CD4-positive, CD25-positive, alpha-beta regulatory T cell (primary cell): ENCODE results near the gene DACH1. TPM values are rescaled to one million over a fixed set of nuclear protein-coding genes. Genes with fewer than 3 reads are reported as not detected.

Experiments used
- ATAC-seq, 2 donors: fragments of 150-1000 bp; cut with Tn5 transposase; one replicate each; pipeline ENCODE4 v1.10.0; 2021; ENCODE audit warnings: low read depth in 2 of 2, moderate number of reproducible peaks in 2 of 2, moderate library complexity in 1 of 2
- DNase-seq, 3 donors: peaks; one replicate each; pipeline versions ENCODE4 v3.0.0 to v3.0.0-alpha.2; 2012 to 2022; ENCODE audit warnings: mixed read lengths in 1 of 3
- H3K27ac ChIP-seq: one replicate; pipeline ENCODE4 v1.7.0; 2013; ENCODE audit warnings: mild to moderate bottlenecking, low read length; ENCODE audit not compliant: insufficient read depth, poor library complexity, severe bottlenecking
- H3K27me3 ChIP-seq: one replicate; pipeline ENCODE4 v1.7.0; 2013; ENCODE audit warnings: low read length; ENCODE audit not compliant: control insufficient read depth, insufficient read depth
- H3K36me3 ChIP-seq: one replicate; pipeline ENCODE4 v1.7.0; 2013; ENCODE audit warnings: mild to moderate bottlenecking, low read length, moderate library complexity; ENCODE audit not compliant: control insufficient read depth, insufficient read depth
- H3K4me1 ChIP-seq: 2 replicates; pipeline ENCODE4 v1.7.0; 2013; ENCODE audit warnings: mild to moderate bottlenecking, low read length; ENCODE audit not compliant: insufficient read depth, control insufficient read depth, poor library complexity, severe bottlenecking
- H3K4me3 ChIP-seq: one replicate; pipeline ENCODE4 v1.7.0; 2013; ENCODE audit warnings: low read depth, mild to moderate bottlenecking, low read length, moderate library complexity
- H3K9me3 ChIP-seq, 2 experiments: 1 replicate in 1 of 2; 2 replicates in 1 of 2; pipeline ENCODE4 v1.7.0; 2013; ENCODE audit warnings: low read length in 2 of 2, mild to moderate bottlenecking in 1 of 2, moderate library complexity in 1 of 2; ENCODE audit not compliant: control insufficient read depth in 2 of 2
- H3K27ac Mint-ChIP-seq, 3 donors: one replicate each; pipeline ENCODE4 v1.8.0; 2020 to 2022; ENCODE audit warnings: mild to moderate bottlenecking in 3 of 3, mixed read lengths in 3 of 3, moderate library complexity in 2 of 3
- H3K27me3 Mint-ChIP-seq: one replicate; pipeline ENCODE4 v1.8.0; 2022; ENCODE audit warnings: mild to moderate bottlenecking, mixed read lengths
- H3K36me3 Mint-ChIP-seq: one replicate; pipeline ENCODE4 v1.8.0; 2020; ENCODE audit warnings: mixed read lengths
- H3K4me1 Mint-ChIP-seq, 4 donors: one replicate each; pipeline ENCODE4 v1.8.0; 2020 to 2022; ENCODE audit warnings: mixed read lengths in 4 of 4, mild to moderate bottlenecking in 1 of 4
- H3K4me3 Mint-ChIP-seq, 4 donors: one replicate each; pipeline ENCODE4 v1.8.0; 2020 to 2022; ENCODE audit warnings: mild to moderate bottlenecking in 4 of 4, mixed read lengths in 4 of 4, moderate library complexity in 3 of 4
- H3K9me3 Mint-ChIP-seq, 7 donors: one replicate each; pipeline ENCODE4 v1.8.0; 2020 to 2022; ENCODE audit warnings: mixed read lengths in 7 of 7, mild to moderate bottlenecking in 3 of 7, moderate library complexity in 2 of 7
- polyA plus RNA-seq, 4 donors: library from polyadenylated mRNA; unstranded; fragments of 300-500 nt; fragmentation: Illumina TruSeq; gene quantifications; one replicate each; pipeline ENCODE4 v1.2.3, GENCODE V29; 2021
- total RNA-seq: library from RNA; stranded (reverse); gene quantifications from one replicate; pipeline ENCODE4 v1.2.3, GENCODE V29; 2022

The DACH1 gene
- total and polyA plus RNA-seq, 5 donors from 2014 or later = 0.47 TPM; not detected in 4

GRCh38 chr13:71864986-71865873 lies 1.8 kb downstream of the DACH1 start:
- H3K4me3 ChIP-seq = no peak overlapping the region
- H3K36me3 Mint-ChIP-seq = no peaks in the 10 kb centered on the region
- no peak overlapping the region for H3K27ac ChIP-seq
- DNase-seq (no peak), ATAC-seq (peak in 1 of 2 donors; percentile 21)
- H3K27me3 Mint-ChIP-seq = peaks cover 56% of the 10 kb centered on the region
- peaks cover 0 to 9% (median 0%) of the 10 kb centered on the region in 7 donors for H3K9me3 Mint-ChIP-seq
- peak overlapping the region in 3 of 4 donors; percentile 21 to 85 (median 77) for H3K4me3 Mint-ChIP-seq
- no peaks in the 10 kb centered on the region for H3K9me3 ChIP-seq
- no peaks in the 10 kb centered on the region for H3K36me3 ChIP-seq
- H3K4me1 ChIP-seq = peaks cover 7% of the 10 kb centered on the region
- peaks cover 13% of the 10 kb centered on the region for H3K27me3 ChIP-seq
- no peak overlapping the region for H3K27ac Mint-ChIP-seq
- H3K4me1 Mint-ChIP-seq = peaks cover 0 to 18% (median 3%) of the 10 kb centered on the region in 4 donors

DNA sequence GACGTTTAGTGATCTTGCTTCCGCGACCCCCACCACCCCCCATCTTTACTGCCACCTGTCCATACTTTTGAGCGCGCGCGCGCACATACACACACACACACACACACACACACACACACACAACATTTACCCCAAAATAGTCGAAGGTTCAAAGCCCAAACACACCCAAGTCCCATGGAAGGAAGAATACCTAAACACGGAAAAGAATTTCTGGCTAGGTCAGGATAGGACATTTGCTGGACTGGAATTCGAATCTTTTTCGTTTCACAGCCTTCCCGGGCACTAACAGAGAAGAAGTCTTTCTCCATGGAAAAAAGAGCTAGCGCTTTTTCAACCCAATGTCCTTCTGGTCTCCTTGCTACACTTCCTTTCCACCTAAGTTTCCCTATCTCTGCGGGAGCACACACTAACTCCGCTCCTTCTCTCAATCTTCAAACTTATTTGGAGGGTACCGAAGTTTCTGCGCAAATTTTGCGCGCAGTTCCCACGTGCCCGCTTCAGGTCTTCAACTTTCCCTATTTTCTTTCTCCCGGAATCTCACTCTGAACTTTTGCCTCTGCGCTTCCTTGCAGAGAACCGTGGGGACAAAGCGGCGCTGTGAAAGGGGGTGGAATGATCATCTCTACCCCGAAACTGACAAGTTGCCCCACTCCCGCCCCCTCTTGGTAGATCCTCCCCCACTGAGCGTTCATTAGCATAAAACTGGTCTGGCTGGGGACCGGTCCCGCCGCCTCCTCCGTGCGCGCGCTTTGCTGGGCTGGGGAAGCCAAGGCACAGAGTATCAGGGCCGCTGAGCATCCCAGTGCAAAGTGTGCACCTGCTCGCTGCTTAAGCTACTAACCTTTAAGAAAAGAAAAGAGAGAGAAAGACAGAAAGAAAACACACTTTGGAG lies 2.7 kb downstream of the DACH1 start:
- Histone ChIP-seq H3K27me3 (peaks cover 13% of the 10 kb centered on the region), H3K4me3 (no peak overlapping the region), H3K27ac (no peak overlapping the region), H3K36me3 (no peaks in the 10 kb centered on the region), H3K9me3 (no peaks in the 10 kb centered on the region), H3K4me1 (peaks cover 7% of the 10 kb centered on the region)
- ATAC-seq (no peak), DNase-seq (no peak)
- Mint-ChIP-seq H3K9me3 (peaks cover 0 to 8% (median 0%) of the 10 kb centered on the region in 7 donors), H3K36me3 (no peaks in the 10 kb centered on the region), H3K27ac (no peak overlapping the region), H3K27me3 (peaks cover 49% of the 10 kb centered on the region), H3K4me1 (peaks cover 0 to 18% (median 3%) of the 10 kb centered on the region in 4 donors), H3K4me3 (peak overlapping the region in 3 of 4 donors; percentile 21 to 85 (median 77))

- Mint-ChIP-seq H3K27ac (no peak overlapping the region), H3K36me3 (no peaks in the 10 kb centered on the region), H3K27me3 (peaks cover 47% of the 10 kb centered on the region), H3K4me1 (peaks cover 0 to 18% (median 3%) of the 10 kb centered on the region in 4 donors), H3K9me3 (peaks cover 0 to 7% (median 2%) of the 10 kb centered on the region in 7 donors), H3K4me3 (no peak overlapping the region)
- no peak for ATAC-seq
- no peak for DNase-seq
- Histone ChIP-seq H3K27me3 (peaks cover 13% of the 10 kb centered on the region), H3K4me1 (peaks cover 7% of the 10 kb centered on the region), H3K9me3 (no peaks in the 10 kb centered on the region), H3K27ac (no peak overlapping the region), H3K4me3 (no peak overlapping the region), H3K36me3 (no peaks in the 10 kb centered on the region)
Measured at GRCh38 chr13:71863254-71863865, 3.6 kb downstream of the DACH1 start.

GRCh38 chr13:71862459-71862943 lies 4.5 kb downstream of the DACH1 start:
- Histone ChIP-seq H3K27ac (no peak overlapping the region), H3K4me3 (no peak overlapping the region), H3K27me3 (peaks cover 8% of the 10 kb centered on the region), H3K9me3 (no peaks in the 10 kb centered on the region), H3K36me3 (no peaks in the 10 kb centered on the region), H3K4me1 (peaks cover 7% of the 10 kb centered on the region)
- ATAC-seq (no peak), DNase-seq (no peak)
- Mint-ChIP-seq H3K4me1 (peaks cover 0 to 17% (median 3%) of the 10 kb centered on the region in 4 donors), H3K36me3 (no peaks in the 10 kb centered on the region), H3K27ac (no peak overlapping the region), H3K27me3 (peaks cover 40% of the 10 kb centered on the region), H3K4me3 (no peak overlapping the region), H3K9me3 (peaks cover 0 to 7% (median 2%) of the 10 kb centered on the region in 7 donors)

DNA sequence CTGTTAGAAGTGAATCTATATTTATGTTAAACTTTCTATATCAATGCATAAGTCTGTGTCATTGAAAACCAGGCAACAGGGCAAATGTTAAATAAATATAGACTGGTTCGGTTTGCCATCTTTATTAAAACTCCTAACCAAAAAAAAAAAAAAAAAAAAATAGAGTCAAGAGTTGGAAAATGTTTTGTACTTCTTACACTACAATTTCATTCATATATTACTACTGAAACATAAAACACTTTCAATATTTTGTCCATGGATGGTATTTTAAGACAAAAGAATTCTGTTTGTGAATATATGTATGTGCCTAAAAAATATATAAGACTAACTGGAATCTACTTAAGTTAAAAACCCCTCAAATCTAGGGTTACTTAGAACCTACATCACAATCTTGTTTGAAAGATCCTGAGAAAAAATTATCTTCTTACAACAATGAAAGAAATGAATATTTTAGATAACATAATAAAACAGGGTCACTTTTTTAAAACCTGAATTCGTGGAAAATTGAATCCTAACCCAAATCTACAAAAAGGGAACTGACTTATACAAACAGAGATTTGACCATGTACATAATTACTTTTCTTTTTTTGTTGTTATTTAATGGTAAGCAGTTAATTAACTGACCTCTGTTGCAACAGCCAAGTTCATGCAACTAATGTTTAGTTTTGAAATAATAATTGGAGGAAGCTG lies 5.1 kb downstream of the DACH1 start:
- DNase-seq (no peak), ATAC-seq (no peak)
- Histone ChIP-seq H3K4me1 (peaks cover 7% of the 10 kb centered on the region), H3K36me3 (no peaks in the 10 kb centered on the region), H3K27me3 (peaks cover 4% of the 10 kb centered on the region), H3K4me3 (no peak overlapping the region), H3K9me3 (no peaks in the 10 kb centered on the region), H3K27ac (no peak overlapping the region)
- no peak overlapping the region for H3K27ac Mint-ChIP-seq
- peaks cover 0 to 11% (median 2%) of the 10 kb centered on the region in 4 donors for H3K4me1 Mint-ChIP-seq
- H3K36me3 Mint-ChIP-seq = no peaks in the 10 kb centered on the region
- H3K4me3 Mint-ChIP-seq = no peak overlapping the region
- H3K9me3 Mint-ChIP-seq = peaks cover 0 to 6% (median 0%) of the 10 kb centered on the region in 7 donors
- H3K27me3 Mint-ChIP-seq = peaks cover 34% of the 10 kb centered on the region

GRCh38 chr13:71860547-71861138 lies 6.4 kb downstream of the DACH1 start:
- peaks cover 29% of the 10 kb centered on the region for H3K27me3 Mint-ChIP-seq
- Histone ChIP-seq H3K4me3 (no peak overlapping the region), H3K4me1 (peaks cover 7% of the 10 kb centered on the region), H3K36me3 (no peaks in the 10 kb centered on the region), H3K27ac (no peak overlapping the region), H3K9me3 (no peaks in the 10 kb centered on the region), H3K27me3 (peaks cover 4% of the 10 kb centered on the region)
- no peaks in the 10 kb centered on the region for H3K36me3 Mint-ChIP-seq
- peaks cover 0 to 7% (median 0%) of the 10 kb centered on the region in 7 donors for H3K9me3 Mint-ChIP-seq
- no peak overlapping the region for H3K4me3 Mint-ChIP-seq
- ATAC-seq (no peak), DNase-seq (no peak)
- peaks cover 0 to 11% (median 2%) of the 10 kb centered on the region in 4 donors for H3K4me1 Mint-ChIP-seq
- no peak overlapping the region for H3K27ac Mint-ChIP-seq
